Activated effector memory CD4-positive, alpha-beta T cell treated with anti-CD3 and anti-CD28 coated beads, Interleukin-2, amount 50 U/mL, for 16 hours (primary cell): ENCODE measurements around the gene KRI1.
"Not testable (repeated sequence)": the region's sequence is repeated elsewhere in the genome, so short reads cannot be mapped to it uniquely, and the experiment has no call there.

Source experiments
- DNase-seq: peaks from one replicate; pipeline ENCODE4 v3.0.0-alpha.2; 2020

The KRI1 gene

GRCh38 chr19:10574462-10574861, 8.7 kb upstream of the KRI1 start:
- no peak for DNase-seq

- DNase-seq: not testable (repeated sequence)
These were observed 8.0 kb upstream of the KRI1 start for GRCh38 chr19:10573793-10574192.

GRCh38 chr19:10568826-10569651, 3.2 kb upstream of the KRI1 start, which contains the start of gene CDKN2D:
CDKN2D (minus strand) TSS chr19:10568979; CDS start chr19:10568653, 326 bp downstream.
- peak; percentile 100 for DNase-seq

- peak; percentile 86 for DNase-seq
These were observed 2.4 kb upstream of the KRI1 start for GRCh38 chr19:10568062-10568825.

GRCh38 chr19:10567656-10568055, 1.8 kb upstream of the KRI1 start:
- DNase-seq: no peak

- DNase-seq: peak; percentile 81
These were observed 1.0 kb upstream of the KRI1 start for GRCh38 chr19:10566658-10567410.

GRCh38 chr19:10566408-10566657, 523 bp upstream of the KRI1 start:
- no peak for DNase-seq

- DNase-seq: peak; percentile 83
These were observed 713 bp downstream of the KRI1 start for GRCh38 chr19:10565028-10565566.

- DNase-seq: no peak
These were observed 3.2 kb downstream of the KRI1 start for GRCh38 chr19:10562609-10563008.

- DNase-seq: no peak
These were observed 5.7 kb downstream of the KRI1 start for GRCh38 chr19:10560154-10560553.

- no peak for DNase-seq
These were observed 8.1 kb downstream of the KRI1 start for GRCh38 chr19:10557603-10558197.

- no peak for DNase-seq
These were observed 10.2 kb downstream of the KRI1 start for GRCh38 chr19:10555610-10555973.

GRCh38 chr19:10554760-10555609, 10.8 kb downstream of the KRI1 start:
- no peak for DNase-seq

- peak; percentile 76 for DNase-seq
These were observed 11.8 kb downstream of the KRI1 start for GRCh38 chr19:10553943-10554381.

- DNase-seq: no peak
These were observed 12.6 kb downstream of the KRI1 start for GRCh38 chr19:10553087-10553667.

GRCh38 chr19:10552510-10553053, 13.2 kb downstream of the KRI1 start:
- DNase-seq: no peak

GRCh38 chr19:10551698-10552301, 14.0 kb downstream of the KRI1 start:
- no peak for DNase-seq

GRCh38 chr19:10551006-10551405, 14.8 kb downstream of the KRI1 start:
- not testable (repeated sequence) for DNase-seq

GRCh38 chr19:10550336-10550735, 15.5 kb downstream of the KRI1 start:
- DNase-seq: no peak

GRCh38 chr19:10549733-10550132, 16.1 kb downstream of the KRI1 start:
- no peak for DNase-seq
